Measurements from ENCODE around the gene CNPY2. TPM values are rescaled to one million over a fixed set of nuclear protein-coding genes. Genes with fewer than 3 reads are reported as not detected.

CNPY2 gene
- total RNA-seq, 1 donor = 76.1 TPM

- no peak for DNase-seq (ENCODE audit: low read depth)
Observed at GRCh38 chr12:56321027-56321426, 5.2 kb upstream of the CNPY2 start.

GRCh38 chr12:56317675-56318074 lies 1.9 kb upstream of the CNPY2 start:
- no peak overlapping the region for H3K4me3 ChIP-seq (ENCODE audit: low read depth, low read length)
- TF ChIP-seq CTCF (IDR thresholded peaks at IDR 0.05; ENCODE audit: insufficient read depth, low read length) = no peak
- no peak for DNase-seq (ENCODE audit: low read depth)

More at GRCh38 chr12:56321027-56321426, 5.2 kb upstream of the CNPY2 start:
- TF ChIP-seq CTCF (IDR thresholded peaks at IDR 0.05; ENCODE audit: insufficient read depth, low read length) = no peak
- H3K4me3 ChIP-seq (ENCODE audit: low read depth, low read length) = no peak overlapping the region

GRCh38 chr12:56315249-56315621 lies 553 bp downstream of the CNPY2 start:
- no peak for DNase-seq (ENCODE audit: low read depth)
- peak overlapping the region; percentile 99 for H3K4me3 ChIP-seq (ENCODE audit: low read depth, low read length)
- no peak for TF ChIP-seq CTCF (IDR thresholded peaks at IDR 0.05; ENCODE audit: insufficient read depth, low read length)

- no peak overlapping the region for H3K4me3 ChIP-seq (ENCODE audit: low read depth, low read length)
- no peak for DNase-seq (ENCODE audit: low read depth)
- TF ChIP-seq CTCF (IDR thresholded peaks at IDR 0.05; ENCODE audit: insufficient read depth, low read length) = no peak
Observed at GRCh38 chr12:56311003-56311402, 4.8 kb downstream of the CNPY2 start.

GRCh38 chr12:56308714-56309113 lies 7.1 kb downstream of the CNPY2 start:
- DNase-seq (ENCODE audit: low read depth) = no peak
- no peak overlapping the region for H3K4me3 ChIP-seq (ENCODE audit: low read depth, low read length)
- no peak for TF ChIP-seq CTCF (IDR thresholded peaks at IDR 0.05; ENCODE audit: insufficient read depth, low read length)

GRCh38 chr12:56307221-56307965 lies 8.4 kb downstream of the CNPY2 start:
- H3K4me3 ChIP-seq (ENCODE audit: low read depth, low read length) = no peak overlapping the region
- DNase-seq (ENCODE audit: low read depth) = no peak
- TF ChIP-seq CTCF (IDR thresholded peaks at IDR 0.05; ENCODE audit: insufficient read depth, low read length) = no peak

All from fibroblast of the aortic adventitia (primary cell).